ENCODE results near the gene ENDOU. TPM values are rescaled to one million over a fixed set of nuclear protein-coding genes. Genes with fewer than 3 reads are reported as not detected.

Gene ENDOU
- total RNA-seq, 1 experiment from 2014 or later, result not detected

DNA sequence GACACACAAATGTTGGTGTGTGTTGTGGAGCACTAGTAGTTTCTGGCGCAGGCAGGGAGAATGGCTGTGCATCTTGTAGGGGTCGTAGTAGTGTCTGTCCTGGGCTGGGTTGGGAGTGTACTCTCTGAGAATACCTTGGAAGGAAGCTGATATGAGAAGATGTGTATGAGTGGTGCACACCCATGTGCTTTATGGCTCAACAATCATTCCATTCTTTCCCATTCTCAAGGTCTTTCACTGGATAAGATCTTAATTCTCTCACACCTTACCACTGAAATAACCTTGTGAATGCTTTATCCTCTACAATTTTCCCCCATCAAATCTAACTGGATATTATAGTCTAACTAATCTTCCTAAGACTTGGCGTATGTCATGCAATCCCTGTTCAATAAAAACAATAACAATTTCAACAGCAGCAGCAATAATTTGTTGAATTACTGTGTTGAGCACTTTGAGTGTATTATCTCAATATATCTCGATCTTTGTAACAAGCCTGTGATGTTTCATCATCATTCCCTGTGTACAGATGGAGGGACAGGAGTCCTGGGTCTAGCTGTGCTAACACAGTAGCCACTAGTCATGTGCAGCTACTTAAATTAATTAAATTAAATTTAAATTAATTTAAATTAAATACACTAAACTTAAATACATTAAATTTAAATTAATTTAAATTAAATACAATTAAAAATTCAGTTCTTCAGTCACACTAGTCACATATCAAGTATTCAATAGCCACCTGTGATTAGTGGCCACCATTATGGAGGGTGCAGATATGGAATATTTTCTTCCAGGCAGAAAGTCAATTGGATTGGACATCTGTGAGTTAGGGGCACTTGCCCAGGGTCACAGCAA, 44.2 kb upstream of the ENDOU start:
- ChIA-PET CTCF (interaction anchor here (1.1 to 6.4 kb wide), 4 partner anchors 8 to 27 kb away, joined by 3 to 197 read pairs (median 18); partner anchors contain the start of gene RAPGEF3), RAD21 (ENCODE audit: low non-redundant PET in 1 of 2, low total read pairs in 2 of 2, uncharacterized antibody in 2 of 2, unreplicated experiment in 2 of 2) (interaction anchor here (0.8 to 4.4 kb wide), 2 partner anchors 25 to 27 kb away, joined by 3 to 61 read pairs; no protein-coding TSS in a partner anchor), POLR2A (no interaction called here)
- no peaks in the 10 kb centered on the region for H4K20me1 ChIP-seq (ENCODE audit: insufficient read depth)
- no peak overlapping the region for H3K9ac ChIP-seq (ENCODE audit: low read length)
- DNase-seq (ENCODE audit: low read depth, low spot score), result no peak
- BruUV-seq (replicated peaks), result no TSS peak
- H3K27me3 ChIP-seq (ENCODE audit: insufficient read depth, low read length), result no peaks in the 10 kb centered on the region
- no peaks in the 10 kb centered on the region for H3K36me3 ChIP-seq (ENCODE audit: control insufficient read depth in 1 of 2, insufficient read depth in 2 of 2, low read length in 2 of 2)
- no peaks in the 10 kb centered on the region for H3K9me3 ChIP-seq (ENCODE audit: control insufficient read depth in 1 of 2, insufficient read depth in 1 of 2, low read depth in 1 of 2, low read length in 2 of 2)
- no peak for ATAC-seq
- peaks cover 15 to 36% of the 10 kb centered on the region in 2 experiments for H3K4me1 ChIP-seq (ENCODE audit: control insufficient read depth in 1 of 2, insufficient read depth in 2 of 2, low read length in 2 of 2)
- intact Hi-C loops (cut with micrococcal nuclease), result loop anchor here (10.0 kb wide), 1 partner anchor 735 kb away; no protein-coding TSS in a partner anchor
- H3K4me2 ChIP-seq (ENCODE audit: low read length), result peak overlapping the region; percentile 60; the same call in 1 of the 2 replicates
- H3K9me2 ChIP-seq (ENCODE audit: insufficient read depth), result no peaks in the 10 kb centered on the region
- H2AFZ ChIP-seq (ENCODE audit: low read depth, low read length, poor library complexity, severe bottlenecking), result no peak overlapping the region
- no peak overlapping the region for H3K27ac ChIP-seq (ENCODE audit: low read depth, low read length)
- TF ChIP-seq EGR1 (IDR thresholded peaks at IDR 0.05; ENCODE audit: low read depth) (no peak), ZFX (IDR thresholded peaks at IDR 0.05) (no peak), ZNF274 (IDR thresholded peaks at IDR 0.05; ENCODE audit: low read depth, low read length) (no peak), SIN3A (IDR thresholded peaks at IDR 0.05; ENCODE audit: low read depth) (no peak), SP1 (IDR thresholded peaks at IDR 0.05; ENCODE audit: low read depth) (no peak)
- no peak overlapping the region for H3K4me3 ChIP-seq (replicated peaks in 1 of 2; ENCODE audit: low read depth in 1 of 2, low read length in 2 of 2)
- H3K79me2 ChIP-seq (ENCODE audit: insufficient read depth, low read length), result peaks cover 8% of the 10 kb centered on the region

- Histone ChIP-seq H3K27me3 (ENCODE audit: insufficient read depth, low read length) (no peaks in the 10 kb centered on the region), H4K20me1 (ENCODE audit: insufficient read depth) (no peaks in the 10 kb centered on the region), H3K4me1 (ENCODE audit: control insufficient read depth in 1 of 2, insufficient read depth in 2 of 2, low read length in 2 of 2) (peaks cover 12 to 27% of the 10 kb centered on the region in 2 experiments), H3K4me2 (ENCODE audit: low read length) (peak overlapping the region; percentile 60), H3K9me2 (ENCODE audit: insufficient read depth) (no peaks in the 10 kb centered on the region), H3K27ac (ENCODE audit: low read depth, low read length) (no peak overlapping the region), H3K36me3 (ENCODE audit: control insufficient read depth in 1 of 2, insufficient read depth in 2 of 2, low read length in 2 of 2) (no peaks in the 10 kb centered on the region), H2AFZ (ENCODE audit: low read depth, low read length, poor library complexity, severe bottlenecking) (no peak overlapping the region), H3K9ac (ENCODE audit: low read length) (no peak overlapping the region), H3K4me3 (replicated peaks in 1 of 2; ENCODE audit: low read depth in 1 of 2, low read length in 2 of 2) (no peak overlapping the region), H3K79me2 (ENCODE audit: insufficient read depth, low read length) (no peaks in the 10 kb centered on the region), H3K9me3 (ENCODE audit: control insufficient read depth in 1 of 2, insufficient read depth in 1 of 2, low read depth in 1 of 2, low read length in 2 of 2) (no peaks in the 10 kb centered on the region)
- CTCF ChIA-PET, result interaction anchor here (0.7 to 6.4 kb wide), 8 partner anchors 9 to 736 kb away, joined by 3 to 197 read pairs (median 18); no protein-coding TSS in a partner anchor
- BruUV-seq (replicated peaks), result no TSS peak
- POLR2A ChIA-PET, result no interaction called here
- RAD21 ChIA-PET (ENCODE audit: low non-redundant PET in 1 of 2, low total read pairs in 2 of 2, uncharacterized antibody in 2 of 2, unreplicated experiment in 2 of 2), result interaction anchor here (2.8 to 4.4 kb wide), 2 partner anchors 25 to 26 kb away, joined by 29 to 61 read pairs; no protein-coding TSS in a partner anchor
- intact Hi-C loops (cut with micrococcal nuclease), result no loop called here
- ATAC-seq (peak; percentile 25; the same call in 1 of the 2 replicates), DNase-seq (ENCODE audit: low read depth, low spot score) (no peak)
- TF ChIP-seq CEBPB (IDR thresholded peaks at IDR 0.05; ENCODE audit: low read depth) (no peak), ZNF274 (IDR thresholded peaks at IDR 0.05; ENCODE audit: low read depth, low read length) (no peak), SIN3A (IDR thresholded peaks at IDR 0.05; ENCODE audit: low read depth) (no peak), ZFX (IDR thresholded peaks at IDR 0.05) (no peak), ATF3 (IDR thresholded peaks at IDR 0.05) (no peak), POLR2A (IDR thresholded peaks at IDR 0.05; ENCODE audit: borderline replicate concordance, extremely low read depth, insufficient read depth, insufficient read length) (no peak), SP1 (IDR thresholded peaks at IDR 0.05; ENCODE audit: low read depth) (no peak), TCF7L2 (IDR thresholded peaks at IDR 0.05; ENCODE audit: borderline replicate concordance, extremely low read depth, insufficient read depth, insufficient read length) (no peak), EGR1 (IDR thresholded peaks at IDR 0.05; ENCODE audit: low read depth) (no peak), CTCF (IDR thresholded peaks at IDR 0.05 in 2 of 3, conservative IDR thresholded peaks at IDR 0.05 in 1 of 3; ENCODE audit: borderline replicate concordance in 1 of 3, insufficient read depth in 1 of 3, low read depth in 2 of 3, low read length in 2 of 3) (no peak), JUND (IDR thresholded peaks at IDR 0.05) (no peak), EZH2phosphoT487 (IDR thresholded peaks at IDR 0.05; ENCODE audit: borderline replicate concordance) (no peak), ELF1 (IDR thresholded peaks at IDR 0.05; ENCODE audit: borderline replicate concordance, low read depth) (no peak), CBX3 (IDR thresholded peaks at IDR 0.05; ENCODE audit: low read depth) (no peak), RAD21 (IDR thresholded peaks at IDR 0.05; ENCODE audit: low read depth) (no peak), EZH2 (IDR thresholded peaks at IDR 0.05) (no peak), POLR2AphosphoS5 (IDR thresholded peaks at IDR 0.05; ENCODE audit: low read depth, low read length) (no peak), FOSL1 (IDR thresholded peaks at IDR 0.05; ENCODE audit: low read depth) (no peak)
Measured at GRCh38 chr12:47768323-47768811, 43.1 kb upstream of the ENDOU start.
